H9 (cell line): ENCODE data around the gene RRP15. TPM values are rescaled to one million over a fixed set of nuclear protein-coding genes. Genes with fewer than 3 reads are reported as not detected.

Experiments used
- DNase-seq: peaks from one replicate; pipeline ENCODE4 v3.0.0-alpha.2; 2017
- H2AFZ ChIP-seq: one replicate; pipeline ENCODE4 v1.6.1; 2013; ENCODE audit warnings: mild to moderate bottlenecking, low read length, control low read depth, moderate library complexity
- H2AK5ac ChIP-seq: 2 replicates; pipeline ENCODE4 v1.6.1; 2013; ENCODE audit warnings: low read length, control low read depth, mixed read lengths; ENCODE audit not compliant: insufficient read length
- H2BK120ac ChIP-seq: one replicate; pipeline ENCODE4 v1.6.1; 2013; ENCODE audit warnings: low read depth, mild to moderate bottlenecking, low read length, control low read depth, inconsistent platforms; ENCODE audit not compliant: poor library complexity, severe bottlenecking
- H2BK12ac ChIP-seq: 2 replicates; pipeline ENCODE4 v1.6.1; 2013; ENCODE audit warnings: low read length, control low read depth, mixed read lengths, low read depth; ENCODE audit not compliant: insufficient read length
- H2BK15ac ChIP-seq: 2 replicates; pipeline ENCODE4 v1.6.1; 2013; ENCODE audit warnings: low read depth, low read length, control low read depth
- H2BK20ac ChIP-seq: one replicate; pipeline ENCODE4 v1.6.1; 2013; ENCODE audit warnings: low read depth, mild to moderate bottlenecking, low read length, control low read depth, inconsistent platforms; ENCODE audit not compliant: poor library complexity, severe bottlenecking
- H2BK5ac ChIP-seq: 2 replicates; pipeline ENCODE4 v1.6.1; 2013; ENCODE audit warnings: low read length, control low read depth, mixed read lengths; ENCODE audit not compliant: insufficient read length
- H3K14ac ChIP-seq: 2 replicates; pipeline ENCODE4 v1.6.1; 2013; ENCODE audit warnings: low read length, control low read depth; ENCODE audit not compliant: insufficient read depth
- H3K18ac ChIP-seq: 2 replicates; pipeline ENCODE4 v1.6.1; 2013; ENCODE audit warnings: low read depth, mild to moderate bottlenecking, mixed read lengths, low read length, control low read depth; ENCODE audit not compliant: insufficient read length
- H3K23ac ChIP-seq: 2 replicates; pipeline ENCODE4 v1.6.1; 2013; ENCODE audit warnings: low read length, control low read depth, mixed read lengths, low read depth; ENCODE audit not compliant: insufficient read length
- H3K23me2 ChIP-seq: 2 replicates; pipeline ENCODE4 v1.6.1; 2013; ENCODE audit warnings: low read depth, mild to moderate bottlenecking, mixed read lengths, low read length, control low read depth; ENCODE audit not compliant: insufficient read length, poor library complexity, severe bottlenecking
- H3K27ac ChIP-seq: 2 replicates; pipeline ENCODE4 v1.5.1; 2013; ENCODE audit warnings: low read length, control low read depth, mixed read lengths, low read depth; ENCODE audit not compliant: insufficient read length
- H3K27me3 ChIP-seq: 2 replicates; pipeline ENCODE4 v1.6.1; 2013; ENCODE audit warnings: low read length, control low read depth, inconsistent platforms; ENCODE audit not compliant: insufficient read depth
- H3K4ac ChIP-seq: 2 replicates; pipeline ENCODE4 v1.6.1; 2013; ENCODE audit warnings: low read depth, mild to moderate bottlenecking, control low read depth, inconsistent platforms, low read length, moderate library complexity
- H3K4me1 ChIP-seq: 2 replicates; pipeline ENCODE4 v1.6.1; 2013; ENCODE audit warnings: low read length, control low read depth, inconsistent platforms; ENCODE audit not compliant: insufficient read depth
- H3K4me2 ChIP-seq: 2 replicates; pipeline ENCODE4 v1.6.1; 2013; ENCODE audit warnings: low read length, control low read depth, mixed read lengths; ENCODE audit not compliant: insufficient read length, insufficient read depth
- H3K56ac ChIP-seq: 2 replicates; pipeline ENCODE4 v1.6.1; 2013; ENCODE audit warnings: low read depth, mild to moderate bottlenecking, mixed read lengths, low read length, control low read depth; ENCODE audit not compliant: insufficient read length
- H3K79me1 ChIP-seq: 2 replicates; pipeline ENCODE4 v1.6.1; 2013; ENCODE audit warnings: low read depth, mild to moderate bottlenecking, moderate library complexity, low read length, control low read depth, inconsistent platforms; ENCODE audit not compliant: insufficient read depth, poor library complexity, severe bottlenecking
- H3K79me2 ChIP-seq: 2 replicates; pipeline ENCODE4 v1.6.1; 2013; ENCODE audit warnings: low read length, control low read depth, inconsistent platforms; ENCODE audit not compliant: insufficient read depth
- H3K9ac ChIP-seq: 2 replicates; pipeline ENCODE4 v1.6.1; 2013; ENCODE audit warnings: low read length, control low read depth, mixed read lengths; ENCODE audit not compliant: insufficient read length; ENCODE audit errors: extremely low read depth
- H3K9me3 ChIP-seq: one replicate; pipeline ENCODE4 v1.6.1; 2013; ENCODE audit warnings: low read depth, low read length, inconsistent platforms; ENCODE audit not compliant: control insufficient read depth
- H3T11ph ChIP-seq: one replicate; pipeline ENCODE4 v1.6.1; 2013; ENCODE audit warnings: mild to moderate bottlenecking, low read length, control low read depth, inconsistent platforms
- H4K20me1 ChIP-seq: one replicate; pipeline ENCODE4 v1.6.1; 2013; ENCODE audit not compliant: control insufficient read depth, insufficient read length, insufficient read depth
- H4K5ac ChIP-seq: 2 replicates; pipeline ENCODE4 v1.6.1; 2013; ENCODE audit warnings: low read depth, mild to moderate bottlenecking, mixed read lengths, low read length, control low read depth; ENCODE audit not compliant: insufficient read length
- H4K8ac ChIP-seq: replicated peaks from 2 replicates; pipeline ENCODE4 v1.6.1; 2013; ENCODE audit warnings: low read length, control low read depth, mixed read lengths, low read depth; ENCODE audit not compliant: insufficient read length
- H4K91ac ChIP-seq: 2 replicates; pipeline ENCODE4 v1.6.1; 2013; ENCODE audit warnings: low read depth, mild to moderate bottlenecking, moderate library complexity, mixed read lengths, low read length, control low read depth; ENCODE audit not compliant: insufficient read length
- H3K27ac Mint-ChIP-seq, 3 experiments: 2 replicates in 2 of 3; 3 replicates in 1 of 3; pipeline ENCODE4 v1.8.0; 2020 to 2021; ENCODE audit warnings: mixed read lengths in 3 of 3, mild to moderate bottlenecking in 1 of 3, moderate library complexity in 1 of 3
- H3K27me3 Mint-ChIP-seq: 2 replicates; pipeline ENCODE4 v1.8.0; 2021; ENCODE audit warnings: low read depth, mild to moderate bottlenecking, moderate library complexity, mixed read lengths
- H3K36me3 Mint-ChIP-seq, 3 experiments: 2 replicates in 2 of 3; 3 replicates in 1 of 3; pipeline ENCODE4 v1.8.0; 2020 to 2021; ENCODE audit warnings: low read depth in 3 of 3, mixed read lengths in 3 of 3; ENCODE audit not compliant: insufficient read depth in 1 of 3
- H3K4me1 Mint-ChIP-seq, 2 experiments: 2 replicates each; pipeline ENCODE4 v1.8.0; 2020; ENCODE audit warnings: mixed read lengths in 2 of 2
- H3K4me3 Mint-ChIP-seq, 2 experiments: 2 replicates in 1 of 2; 3 replicates in 1 of 2; pipeline ENCODE4 v1.8.0; 2020 to 2021; ENCODE audit warnings: mild to moderate bottlenecking in 2 of 2, mixed read lengths in 2 of 2, moderate library complexity in 1 of 2
- H3K9me3 Mint-ChIP-seq, 2 experiments: 2 replicates in 1 of 2; 3 replicates in 1 of 2; pipeline ENCODE4 v1.8.0; 2020; ENCODE audit warnings: mild to moderate bottlenecking in 2 of 2, mixed read lengths in 2 of 2, moderate library complexity in 1 of 2
- CTCF ChIP-seq: fragments of 200-600 bp; sonication (generic); conservative IDR thresholded peaks from 3 replicates; pipeline ENCODE4 v1.8.0; 2021; ENCODE audit warnings: antibody characterized with exemption, mild to moderate bottlenecking
- WGBS: extraction: QIAGEN DNeasy Blood & Tissue Kit; methylation state at CpG from one replicate; pipeline ENCODE4 v1.1.7; 2013; ENCODE audit warnings: missing lambda C conversion rate, low lambda C conversion rate, mixed read lengths; ENCODE audit not compliant: insufficient read length; ENCODE audit errors: extremely low coverage; 5-methylcytosine and 5-hydroxymethylcytosine counted together
- total RNA-seq: library from RNA; stranded (reverse); gene quantifications from 2 replicates; pipeline ENCODE4 v1.2.1, GENCODE V29; 2021

RRP15 gene
- total RNA-seq, 1 experiment from 2014 or later = 48.7 TPM

GRCh38 chr1:218314316-218314715 is 29.2 kb downstream of the RRP15 start:
- DNase-seq = no peak
- Histone ChIP-seq H4K91ac (no peak overlapping the region), H2AK5ac (no peak overlapping the region), H4K8ac (no peak overlapping the region), H4K20me1 (no peaks in the 10 kb centered on the region), H3K56ac (no peak overlapping the region), H3K79me2 (no peaks in the 10 kb centered on the region), H2AFZ (no peak overlapping the region), H2BK120ac (no peak overlapping the region), H3K14ac (no peak overlapping the region), H2BK20ac (no peak overlapping the region), H3K79me1 (no peaks in the 10 kb centered on the region), H3K23ac (no peak overlapping the region), H3K27ac (no peak overlapping the region), H3K9ac (no peak overlapping the region), H3K4ac (no peak overlapping the region), H3K4me2 (no peak overlapping the region), H3K18ac (no peak overlapping the region), H3T11ph (no peak overlapping the region), H3K27me3 (no peaks in the 10 kb centered on the region), H2BK12ac (no peak overlapping the region), H3K23me2 (peaks cover 2% of the 10 kb centered on the region), H2BK5ac (no peak overlapping the region), H3K9me3 (no peaks in the 10 kb centered on the region), H4K5ac (no peak overlapping the region), H3K4me1 (no peaks in the 10 kb centered on the region; the same call in 1 of the 2 replicates), H2BK15ac (no peak overlapping the region)
- H3K27ac Mint-ChIP-seq = no peak overlapping the region
- no peaks in the 10 kb centered on the region for H3K27me3 Mint-ChIP-seq
- no peak for TF ChIP-seq CTCF
- no peak overlapping the region for H3K4me3 Mint-ChIP-seq
- no CpG with 5 or more reads among the region's 3 CpGs for WGBS
- peaks cover 1 to 5% of the 10 kb centered on the region in 2 experiments; a peak in 3 of 5 replicates for H3K9me3 Mint-ChIP-seq
- peaks cover 16 to 45% (median 42%) of the 10 kb centered on the region in 3 experiments; a peak in 6 of 7 replicates for H3K36me3 Mint-ChIP-seq
- peaks cover 19 to 21% of the 10 kb centered on the region in 2 experiments for H3K4me1 Mint-ChIP-seq
